NCI-H510A treated with DMSO at 0.1 percent for 48 hours (cell line): ENCODE data around the gene ASB7.
A peak's percentile ranks its signal among the peaks of the same experiment; 100 is the strongest.
"Not testable (repeated sequence)": the region's sequence is repeated elsewhere in the genome, so short reads cannot be mapped to it uniquely, and the experiment has no call there.

Source experiments
- DNase-seq: peaks from one replicate; lab custom pipeline; 2025; lab: John Stamatoyannopoulos, UW

ASB7 gene, protein sequence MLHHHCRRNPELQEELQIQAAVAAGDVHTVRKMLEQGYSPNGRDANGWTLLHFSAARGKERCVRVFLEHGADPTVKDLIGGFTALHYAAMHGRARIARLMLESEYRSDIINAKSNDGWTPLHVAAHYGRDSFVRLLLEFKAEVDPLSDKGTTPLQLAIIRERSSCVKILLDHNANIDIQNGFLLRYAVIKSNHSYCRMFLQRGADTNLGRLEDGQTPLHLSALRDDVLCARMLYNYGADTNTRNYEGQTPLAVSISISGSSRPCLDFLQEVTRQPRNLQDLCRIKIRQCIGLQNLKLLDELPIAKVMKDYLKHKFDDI

DNA sequence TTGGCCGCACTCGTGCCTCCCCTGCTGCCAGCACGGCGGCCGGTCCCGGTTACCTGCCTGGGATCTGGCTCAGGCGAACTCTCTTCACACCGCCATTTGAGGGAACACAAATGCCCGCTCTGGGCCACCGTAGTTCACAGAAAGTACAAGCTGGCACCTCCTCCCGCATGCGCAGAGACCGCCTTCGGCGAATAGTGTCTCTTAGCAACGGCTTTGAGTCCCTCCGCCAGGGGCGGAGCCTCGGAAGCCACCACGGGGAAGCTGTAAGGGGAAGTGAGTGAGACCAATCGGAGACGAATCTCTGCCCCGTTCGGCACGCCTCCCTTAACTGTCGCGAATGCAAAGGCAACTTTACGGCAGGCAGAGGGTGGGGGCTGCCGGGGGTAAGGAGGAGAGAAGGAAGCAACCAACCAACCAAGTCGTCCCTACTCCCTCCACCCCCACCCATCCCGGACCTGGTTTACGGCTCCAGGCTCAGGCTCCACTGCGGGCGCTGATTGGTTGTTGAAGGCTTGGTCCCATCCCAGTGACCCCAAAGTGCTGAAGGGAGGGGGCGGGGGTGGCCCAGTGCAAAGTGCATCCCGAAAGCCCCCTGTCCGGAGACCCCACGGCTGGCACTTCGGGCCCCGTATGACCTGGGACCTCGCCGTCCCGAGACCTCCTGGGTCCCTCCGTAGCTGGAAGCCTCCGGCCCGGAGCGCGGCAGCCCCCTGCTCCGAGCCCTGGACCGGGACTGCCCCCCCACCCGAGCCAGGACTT lies at the start of gene ASB7, which contains the start of gene LINS1:
TSS of gene ASB7 (plus strand) at position 526 of the 759 bp plus-strand sequence. CDS start 9,628 bp downstream, outside the sequence.
TSS of gene LINS1 (minus strand) at position 121 of the 759 bp plus-strand sequence. CDS start 21,342 bp downstream, outside the sequence.
- DNase-seq = peak; percentile 87

DNA sequence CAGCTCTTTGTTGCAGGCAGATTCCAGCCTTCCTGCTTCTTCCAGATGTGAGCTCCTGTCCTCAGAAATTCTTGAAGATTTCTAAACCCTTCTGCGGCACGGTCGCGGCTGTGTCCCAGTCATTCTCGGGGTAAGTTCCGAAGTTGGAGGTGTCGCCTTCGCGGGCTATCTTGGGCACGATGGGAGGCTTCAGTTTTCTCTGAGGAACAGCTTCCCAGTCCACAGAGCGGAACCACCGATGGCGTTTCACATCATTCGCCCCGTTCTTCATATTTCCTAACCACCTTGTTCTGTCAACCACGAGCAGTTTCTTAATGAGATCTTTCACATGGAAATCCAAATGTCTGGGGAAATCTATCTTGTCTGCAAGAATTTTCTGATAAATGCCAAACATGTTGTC lies 48.9 kb upstream of the ASB7 start:
- DNase-seq = no peak

DNA sequence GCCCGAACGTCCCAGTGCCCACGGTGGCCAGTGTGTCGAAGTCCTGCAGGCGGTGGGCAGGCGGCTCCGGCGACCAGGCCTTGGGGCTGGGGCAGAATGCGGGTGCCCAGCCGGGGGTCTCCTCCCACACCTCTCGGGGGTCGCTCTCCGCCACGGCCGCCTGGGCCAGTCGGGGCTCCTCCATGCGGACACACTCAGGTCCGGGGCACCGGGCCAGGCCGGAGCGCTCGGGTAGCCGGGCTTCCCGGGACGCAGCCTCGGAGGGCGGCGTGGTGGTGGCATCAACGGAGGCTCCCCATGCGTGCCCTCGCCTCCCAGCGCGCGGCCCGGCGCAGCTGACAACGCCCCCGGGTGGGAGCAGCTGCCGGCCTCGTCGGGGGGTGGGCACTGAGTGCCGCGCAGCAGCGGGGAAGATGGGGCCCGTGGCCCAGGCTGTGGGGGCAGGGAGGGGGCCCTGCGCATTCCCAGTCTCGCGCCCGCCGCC lies 43.6 kb upstream of the ASB7 start:
- DNase-seq = no peak

DNA sequence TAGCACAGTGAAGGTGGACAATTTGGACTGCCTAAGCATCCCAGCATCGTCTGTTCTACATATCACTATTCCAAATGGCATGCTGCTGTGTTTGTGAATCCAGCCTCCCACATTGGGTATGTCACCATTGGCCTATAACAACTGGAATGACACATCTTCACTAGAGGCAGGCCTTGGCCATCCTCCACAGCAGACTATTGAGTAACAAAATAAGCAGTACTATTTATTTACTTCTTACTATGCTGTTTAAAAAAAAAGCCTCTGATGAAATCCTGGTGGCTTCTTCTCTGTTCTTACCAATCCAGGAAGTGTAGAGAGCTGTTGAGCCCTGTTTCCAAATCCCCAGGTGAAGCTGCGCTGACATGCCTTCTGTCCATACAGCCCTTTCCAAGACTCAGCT lies 43.1 kb upstream of the ASB7 start:
- no peak for DNase-seq

DNA sequence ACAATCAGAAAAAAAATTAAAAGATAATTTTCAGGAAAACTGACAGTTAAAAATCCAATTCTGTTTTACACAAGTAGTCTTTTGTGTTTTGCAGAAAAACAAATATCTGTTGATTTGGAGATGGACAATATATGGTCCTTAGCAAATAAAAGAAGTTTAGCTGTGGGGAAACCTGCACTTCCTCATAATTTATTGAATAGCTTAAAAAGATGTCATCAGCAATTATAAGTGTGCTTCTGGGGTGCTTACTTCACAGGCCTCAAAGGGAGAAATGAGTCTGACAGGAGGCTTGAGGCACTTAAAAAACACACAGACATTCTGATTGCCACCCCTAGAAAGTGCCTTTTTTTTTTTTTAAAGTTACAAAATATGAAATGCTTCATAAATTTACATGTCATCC lies 42.1 kb upstream of the ASB7 start:
- DNase-seq = no peak

DNA sequence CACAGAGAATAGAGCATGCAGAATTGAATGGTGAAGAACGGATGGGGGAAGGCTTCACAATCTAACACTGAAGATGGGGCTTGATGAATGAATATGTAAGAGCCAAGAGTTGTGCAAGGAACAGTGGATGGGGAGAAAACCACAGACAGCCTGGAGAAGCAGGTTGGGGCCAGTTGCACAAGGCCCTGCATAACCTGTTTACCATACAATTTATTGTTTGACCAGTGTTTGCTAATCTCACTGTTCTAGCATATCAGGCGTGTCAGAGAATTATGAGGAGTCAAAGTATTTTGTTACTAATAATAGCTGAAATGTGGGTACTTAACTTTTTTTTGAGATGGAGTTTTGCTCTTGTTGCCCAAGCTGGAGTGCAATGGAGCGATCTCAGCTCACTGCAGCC lies 36.8 kb upstream of the ASB7 start:
- DNase-seq = no peak

DNA sequence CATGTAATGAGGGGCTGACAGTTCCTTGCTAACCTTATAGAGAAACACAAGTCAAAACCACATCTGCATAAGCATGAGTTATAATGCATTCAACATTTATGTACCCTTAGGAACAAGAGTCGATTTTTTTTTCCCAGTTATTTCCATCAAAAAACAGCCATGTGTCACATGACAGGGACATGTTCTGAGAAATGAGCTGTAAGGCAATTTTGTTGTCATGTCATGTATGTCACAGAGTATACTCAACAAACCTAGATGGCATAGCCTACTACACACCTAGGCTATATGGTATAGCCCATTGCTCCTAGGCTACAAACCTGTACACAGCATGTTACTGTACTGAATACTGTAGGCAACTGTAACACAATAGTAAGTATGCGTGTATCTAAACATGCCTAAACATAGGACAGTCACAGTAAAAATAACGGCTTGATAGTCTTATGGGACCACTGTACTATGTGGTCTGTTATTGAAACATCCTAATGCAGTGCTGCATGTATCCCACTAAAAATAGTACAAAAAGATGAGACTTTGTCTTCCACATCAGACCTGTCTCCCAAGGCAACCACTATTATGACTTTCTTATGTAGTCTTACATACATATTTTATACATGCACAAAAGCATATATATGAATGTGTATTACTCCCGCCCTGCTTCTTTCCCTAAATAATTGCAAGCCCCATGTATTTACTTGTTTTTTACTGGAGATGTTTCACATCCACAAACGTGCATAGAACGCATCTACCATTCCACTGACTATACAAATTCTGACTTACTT lies 35.4 kb upstream of the ASB7 start:
- no peak for DNase-seq

DNA sequence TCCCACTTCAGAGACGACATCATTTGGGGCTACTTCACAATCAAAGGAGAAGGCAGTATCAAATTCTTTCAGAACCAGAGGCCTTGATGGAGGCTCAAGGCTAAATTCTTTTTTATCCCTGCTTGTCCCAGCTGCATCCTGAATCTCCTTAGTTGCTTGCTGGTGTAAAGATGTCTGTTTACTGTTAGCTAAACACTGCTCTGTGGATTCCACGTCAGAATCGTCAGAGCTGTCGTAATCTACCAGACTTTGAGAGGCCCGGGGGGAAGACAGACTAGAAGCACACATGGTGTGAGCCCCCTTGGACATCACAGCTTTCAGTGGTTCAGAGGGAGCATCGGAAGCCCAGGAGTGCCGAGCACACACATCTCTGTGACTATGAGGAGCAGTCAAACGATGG lies 33.0 kb upstream of the ASB7 start:
- DNase-seq = no peak

DNA sequence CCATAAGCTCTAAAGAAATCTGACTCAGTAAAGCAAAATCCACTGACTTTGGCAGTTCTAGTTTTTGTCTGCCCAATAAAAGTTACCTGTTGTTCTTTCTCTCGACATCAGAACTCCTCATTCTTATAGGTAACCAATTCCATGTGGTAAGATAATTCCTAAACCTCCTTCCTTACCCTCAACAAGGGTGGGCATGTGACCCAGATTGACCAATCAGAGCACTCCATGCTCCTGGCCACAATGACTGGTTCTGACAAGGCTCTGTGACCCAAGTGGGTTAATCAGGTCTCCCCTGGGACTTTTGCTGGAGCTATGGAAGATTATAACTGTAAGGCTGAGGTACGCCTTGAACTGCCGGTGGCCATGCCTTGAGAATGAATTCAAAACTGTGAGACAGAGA lies 32.1 kb upstream of the ASB7 start:
- DNase-seq = no peak

DNA sequence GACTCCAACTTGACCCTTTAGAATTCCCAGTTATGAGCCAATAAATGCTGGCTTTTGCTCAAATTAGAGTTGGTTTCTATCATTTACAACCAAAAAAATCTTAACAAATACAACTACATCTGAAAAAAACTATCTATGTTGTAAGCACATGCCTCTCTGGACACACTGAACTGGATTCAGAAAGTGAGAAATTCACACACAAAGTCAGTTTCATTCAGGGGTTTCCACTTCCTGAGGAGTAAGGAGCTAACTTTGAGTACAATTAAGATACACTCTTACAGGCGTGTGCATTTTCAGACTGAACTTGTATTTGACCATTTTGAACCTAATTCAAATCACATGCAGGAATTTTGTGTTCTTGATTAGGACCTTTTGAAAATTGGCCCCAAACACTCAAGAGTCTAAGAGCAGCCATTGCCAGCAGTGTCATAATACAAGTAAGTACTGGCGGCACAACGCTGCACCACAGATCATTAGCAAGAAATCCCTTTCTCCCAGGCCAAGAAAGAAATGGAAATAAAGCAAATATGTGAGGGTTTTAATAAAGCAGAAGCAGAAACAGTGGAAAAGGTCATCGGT lies 31.6 kb upstream of the ASB7 start:
- no peak for DNase-seq

DNA sequence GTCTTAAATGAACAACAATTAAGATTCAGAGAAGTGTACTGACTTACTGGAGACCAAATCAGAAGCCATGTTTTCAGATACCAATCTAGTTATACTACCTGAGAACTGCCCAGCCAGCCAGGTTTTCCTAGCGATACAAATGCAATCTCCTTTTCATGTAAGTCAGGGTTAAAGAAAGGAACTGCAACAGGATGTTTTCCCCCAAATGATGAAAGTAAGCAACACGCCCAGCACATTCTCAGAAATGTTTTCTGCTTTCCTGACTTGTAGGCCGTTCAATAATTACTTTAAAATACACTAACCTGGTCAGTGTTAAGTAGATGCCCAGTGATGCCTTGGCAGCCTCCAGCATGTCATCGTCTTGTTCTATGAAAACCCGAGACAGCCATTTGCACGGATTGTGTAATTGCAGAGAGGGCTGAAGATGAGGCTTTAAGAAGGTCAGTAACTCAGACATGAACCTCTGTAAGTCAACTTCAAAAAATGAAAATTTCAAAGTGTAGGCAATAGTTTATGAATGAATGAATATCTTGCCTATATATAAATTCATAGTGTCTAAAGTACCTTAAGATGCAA lies 30.7 kb upstream of the ASB7 start:
- DNase-seq = no peak

DNA sequence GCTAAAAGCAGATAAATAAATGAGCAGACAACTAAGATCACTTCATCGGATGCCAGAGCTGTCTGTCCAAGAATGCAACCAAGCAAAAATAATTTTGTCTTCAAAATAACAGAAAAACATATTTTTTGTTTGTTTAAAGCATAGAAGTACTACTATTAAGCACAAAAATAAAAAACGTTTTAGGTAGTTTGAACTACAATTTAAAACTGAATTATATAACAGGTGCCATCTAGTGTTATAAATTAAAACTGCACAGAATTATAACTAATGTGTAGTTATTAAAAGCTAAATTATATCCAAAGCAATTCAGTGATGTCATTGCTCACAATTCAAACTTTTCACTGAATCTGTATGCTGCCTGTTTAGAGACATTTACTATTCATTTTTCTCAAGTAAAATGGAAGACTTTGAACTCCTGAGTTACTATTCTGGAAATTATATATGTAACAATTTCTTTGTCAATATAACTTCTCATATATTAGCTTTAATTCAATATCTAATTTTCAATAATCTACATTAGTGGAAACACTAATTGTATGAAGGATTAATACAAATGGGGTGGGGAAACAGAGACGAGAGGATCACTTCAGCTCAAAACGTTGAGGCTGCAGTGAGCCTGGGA lies 29.9 kb upstream of the ASB7 start:
- no peak for DNase-seq

DNA sequence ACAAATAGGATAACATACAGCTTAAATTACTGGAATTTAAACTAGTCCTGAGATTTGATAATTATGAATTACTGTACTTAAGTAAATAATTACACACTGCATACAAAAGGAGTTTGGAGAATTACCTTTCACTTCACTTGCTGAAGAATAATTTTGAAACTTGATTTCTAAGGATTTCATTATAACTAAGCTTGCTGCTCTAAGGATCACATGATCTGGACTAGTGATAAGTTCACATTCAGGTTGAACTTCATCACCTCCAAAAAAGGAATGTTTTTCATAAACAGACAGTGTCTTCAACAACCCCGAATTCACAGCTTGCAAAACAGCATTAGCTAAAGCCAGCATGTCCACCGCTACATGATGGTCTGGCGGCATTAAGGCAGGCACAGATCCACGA lies 28.9 kb upstream of the ASB7 start:
- no peak for DNase-seq

DNA sequence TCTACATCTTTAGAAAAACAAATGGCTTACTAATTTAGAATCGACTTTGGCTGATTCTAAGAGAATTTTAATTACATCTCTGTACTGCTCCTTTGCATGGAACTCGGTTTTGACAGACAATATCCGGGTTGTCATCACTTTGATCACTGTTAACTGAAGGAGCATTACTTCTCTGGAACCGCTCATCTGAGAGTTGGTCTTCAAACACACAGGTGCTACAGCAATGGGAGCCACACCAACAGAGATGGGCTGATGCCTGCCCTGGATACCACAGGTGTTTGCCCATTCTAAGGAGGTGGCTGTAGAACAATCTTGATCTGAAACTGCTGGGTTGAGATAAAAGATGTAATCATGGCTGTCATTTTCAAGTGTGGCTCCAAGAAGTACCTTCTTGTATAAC lies 22.0 kb upstream of the ASB7 start:
- no peak for DNase-seq

DNA sequence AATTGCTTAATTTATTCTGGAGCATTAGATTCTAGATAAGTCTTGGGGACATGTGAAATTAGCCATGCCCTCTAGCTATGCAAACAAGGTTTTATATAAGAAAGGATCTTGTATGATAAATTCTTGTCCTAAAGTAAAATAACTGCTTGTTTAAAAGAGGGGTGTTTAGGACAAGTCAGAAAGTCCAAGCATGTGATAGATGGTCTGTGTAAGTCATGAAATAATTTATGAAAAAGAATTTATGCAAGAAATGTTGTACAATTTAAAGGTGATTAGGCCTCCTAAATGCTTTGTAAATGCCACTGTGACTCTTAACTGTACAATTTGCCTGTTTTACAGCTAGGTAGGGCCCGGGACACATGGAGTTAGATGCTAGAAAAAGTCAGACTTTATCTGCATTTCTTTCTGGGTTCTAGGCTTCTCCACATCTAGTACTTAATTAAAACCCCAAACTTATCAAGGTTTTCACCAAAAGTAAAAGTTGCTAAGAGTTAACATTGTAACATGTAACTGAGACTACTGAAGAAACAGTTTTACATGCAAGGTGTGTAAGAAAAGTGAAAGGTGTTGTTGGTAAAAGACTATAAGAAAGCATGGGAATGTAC lies 13.6 kb upstream of the ASB7 start:
- no peak for DNase-seq

DNA sequence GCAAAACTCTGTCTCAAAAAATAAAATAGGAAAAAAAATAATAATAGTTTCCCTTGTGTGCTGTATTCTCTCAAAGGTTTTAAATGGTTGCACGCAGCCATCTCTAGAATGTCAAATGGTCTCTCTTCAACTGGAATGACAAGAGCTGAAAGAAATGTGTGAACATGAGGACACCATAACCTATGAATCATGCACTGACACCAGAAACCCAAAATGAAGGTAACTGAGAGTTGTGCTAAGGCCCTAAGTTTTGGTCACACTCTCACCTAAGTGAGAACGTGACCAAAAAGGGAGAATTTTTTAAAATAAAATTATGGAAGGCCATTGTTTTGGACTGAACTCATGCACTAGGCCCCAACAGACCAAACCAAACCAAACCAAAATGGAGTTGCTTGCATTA lies 11.2 kb upstream of the ASB7 start:
- not testable (repeated sequence) for DNase-seq

DNA sequence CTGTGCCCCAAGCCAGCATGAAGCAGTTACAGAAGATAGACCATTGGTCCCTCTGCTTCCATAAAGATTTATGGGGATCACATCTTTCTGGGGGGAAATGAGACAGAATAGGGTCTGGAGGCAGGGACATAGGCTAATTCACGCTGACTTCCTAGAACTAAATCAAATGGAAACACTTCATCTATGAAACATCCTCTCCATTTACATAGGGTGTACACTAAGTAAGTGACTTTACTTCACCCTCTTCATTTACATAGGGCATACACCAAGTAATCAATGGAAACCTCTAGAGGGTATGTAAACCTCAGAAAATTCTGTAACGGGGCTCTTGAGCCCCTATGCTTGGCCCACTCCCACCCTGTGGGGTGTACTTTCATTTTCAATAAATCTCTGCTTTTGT lies 10.6 kb upstream of the ASB7 start:
- DNase-seq = no peak

DNA sequence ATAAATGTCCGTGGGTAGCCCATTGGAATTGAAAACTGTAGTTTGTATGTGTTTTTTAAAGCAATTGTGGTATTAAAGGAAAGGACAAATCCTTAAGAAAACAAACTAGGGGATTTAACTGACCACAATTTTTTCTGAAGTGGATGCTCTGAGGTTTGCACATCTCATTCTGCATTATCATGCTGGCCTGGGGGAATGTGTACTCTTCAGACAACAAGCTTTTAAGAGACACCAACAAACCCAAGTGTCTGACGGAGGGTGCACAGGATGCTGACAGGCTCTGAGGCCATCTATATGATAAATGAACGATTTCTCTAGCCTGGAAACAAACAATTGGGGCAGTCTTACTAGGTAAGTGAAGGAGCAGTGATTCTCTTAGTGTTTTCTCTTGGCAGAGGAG lies 9.5 kb upstream of the ASB7 start:
- DNase-seq = no peak

DNA sequence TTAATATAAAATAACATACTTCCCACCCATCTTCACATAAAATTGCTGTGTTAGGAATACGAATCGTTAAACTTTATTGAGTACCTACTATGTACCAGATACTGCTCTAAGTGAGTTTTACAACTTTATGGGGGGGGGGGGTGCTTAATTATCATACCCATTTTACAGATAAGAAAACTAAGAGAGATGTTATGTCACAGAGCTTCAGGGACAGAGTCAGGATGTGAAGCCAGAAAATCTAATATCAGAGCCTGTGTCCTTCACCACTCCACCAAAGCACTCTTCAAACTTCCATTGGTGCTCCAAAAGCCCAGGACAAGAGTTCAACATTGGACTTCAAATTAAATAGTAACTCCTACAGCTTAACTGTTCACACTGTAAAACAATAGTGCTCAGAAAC lies 9.0 kb upstream of the ASB7 start:
- DNase-seq = no peak

DNA sequence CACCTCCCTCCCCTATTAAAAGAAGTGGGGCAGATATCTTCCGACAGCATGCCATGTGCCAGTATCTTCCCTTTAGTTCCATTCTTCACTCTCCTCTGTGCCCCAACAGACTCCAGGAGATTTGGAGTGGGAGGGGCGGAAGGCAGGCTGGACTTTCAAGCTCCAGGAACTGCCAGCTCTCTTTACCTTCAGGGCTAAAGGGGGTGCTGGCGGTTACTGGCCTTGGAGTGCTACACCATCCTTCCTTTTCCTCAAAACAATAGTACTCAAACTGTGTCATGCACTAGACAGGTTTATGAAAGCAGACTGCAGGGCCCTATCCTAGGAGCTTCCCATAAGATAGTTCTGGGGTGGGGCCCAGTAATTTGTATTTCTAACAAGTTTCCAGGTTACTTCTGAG lies 6.4 kb upstream of the ASB7 start:
- no peak for DNase-seq

DNA sequence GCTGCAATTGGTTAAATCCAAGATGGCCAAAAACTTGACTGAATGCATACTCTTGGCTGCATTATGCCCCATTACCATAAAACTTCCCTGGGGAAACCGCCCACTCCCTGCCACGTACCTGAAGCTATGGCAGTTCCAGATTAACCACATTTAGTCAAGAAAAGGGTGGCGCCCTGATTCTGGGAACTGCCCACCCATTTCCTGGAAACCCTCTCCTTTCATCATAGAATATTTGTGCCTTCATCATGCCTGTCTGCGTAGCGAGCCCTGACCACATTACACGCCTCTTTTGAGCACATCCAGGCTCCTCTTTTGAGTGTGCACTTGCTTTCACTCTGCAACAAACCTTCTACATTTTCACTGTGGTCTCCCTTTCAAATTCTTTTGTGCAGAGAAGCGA lies 5.6 kb upstream of the ASB7 start:
- no peak for DNase-seq
